HG03460 (cell line): ENCODE data around the gene KCTD13.
"Not testable (repeated sequence)": the region's sequence is repeated elsewhere in the genome, so short reads cannot be mapped to it uniquely, and the experiment has no call there.

Source experiments
- ATAC-seq: cut with Tn5 transposase; IDR thresholded peaks from one replicate; pipeline ENCODE4 v1.9.1; 2021; ENCODE audit not compliant: unreplicated experiment

The KCTD13 gene

GRCh38 chr16:29925781-29926710 lies at the start of gene KCTD13:
Gene KCTD13 (minus strand): TSS chr16:29926226. CDS start chr16:29926033, 193 bp downstream.
- peak; percentile 74 for ATAC-seq

GRCh38 chr16:29975134-29975538 lies 49.1 kb upstream of the KCTD13 start:
- no peak for ATAC-seq

GRCh38 chr16:29974291-29975133 lies 48.5 kb upstream of the KCTD13 start:
- no peak for ATAC-seq

GRCh38 chr16:29973384-29974246 lies 47.6 kb upstream of the KCTD13 start, which contains the start of gene TAOK2:
Gene TAOK2 (plus strand): TSS chr16:29973868. CDS start chr16:29977773, 3,905 bp downstream.
- peak; percentile 89 for ATAC-seq

GRCh38 chr16:29972992-29973383 lies 47.0 kb upstream of the KCTD13 start:
- ATAC-seq, result no peak

- ATAC-seq, result no peak
Observed at GRCh38 chr16:29972500-29972899, 46.5 kb upstream of the KCTD13 start.

GRCh38 chr16:29971304-29971703 lies 45.3 kb upstream of the KCTD13 start:
- ATAC-seq, result no peak

GRCh38 chr16:29968205-29968604 lies 42.2 kb upstream of the KCTD13 start:
- ATAC-seq, result no peak

GRCh38 chr16:29963021-29963743 lies 37.2 kb upstream of the KCTD13 start:
- ATAC-seq, result no peak

GRCh38 chr16:29962344-29962994 lies 36.4 kb upstream of the KCTD13 start:
- peak; percentile 5 for ATAC-seq

- ATAC-seq, result peak; percentile 77
Observed at GRCh38 chr16:29961479-29962343, 35.7 kb upstream of the KCTD13 start, which contains the start of gene TMEM219. Gene TMEM219 (plus strand): TSS chr16:29962079. CDS start chr16:29963144, 1,065 bp downstream.

- ATAC-seq, result no peak
Observed at GRCh38 chr16:29961127-29961478, 35.1 kb upstream of the KCTD13 start.

- ATAC-seq, result not testable (repeated sequence)
Observed at GRCh38 chr16:29959821-29960220, 33.8 kb upstream of the KCTD13 start.

- no peak for ATAC-seq
Observed at GRCh38 chr16:29959293-29959692, 33.3 kb upstream of the KCTD13 start.

- ATAC-seq, result no peak
Observed at GRCh38 chr16:29958756-29959155, 32.7 kb upstream of the KCTD13 start.

GRCh38 chr16:29951625-29952365 lies 25.8 kb upstream of the KCTD13 start:
- ATAC-seq, result no peak

GRCh38 chr16:29950806-29951461 lies 24.9 kb upstream of the KCTD13 start:
- ATAC-seq, result no peak
